Left ventricle myocardium inferior (tissue), 1 donor: ENCODE results near the gene IFNA17. TPM values are rescaled to one million over a fixed set of nuclear protein-coding genes. Genes with fewer than 3 reads are reported as not detected.
"Not testable (repeated sequence)": the region's sequence is repeated elsewhere in the genome, so short reads cannot be mapped to it uniquely, and the experiment has no call there.

ENCODE experiments used
- DNase-seq: peaks from one replicate; pipeline ENCODE4 v3.0.0-alpha.2; 2020
- H3K27ac ChIP-seq: fragments of 200-600 bp; replicated peaks from 2 replicates; pipeline ENCODE4 v1.8.0; 2021
- H3K27me3 ChIP-seq: fragments of 200-600 bp; 2 replicates; pipeline ENCODE4 v1.8.0; 2021; ENCODE audit warnings: low read depth
- H3K36me3 ChIP-seq: fragments of 200-600 bp; 2 replicates; pipeline ENCODE4 v1.8.0; 2021
- H3K4me1 ChIP-seq: fragments of 200-600 bp; 2 replicates; pipeline ENCODE4 v1.8.0; 2021
- H3K4me3 ChIP-seq: fragments of 200-600 bp; 2 replicates; pipeline ENCODE4 v1.8.0; 2021; ENCODE audit warnings: mild to moderate bottlenecking, moderate library complexity
- H3K9me3 ChIP-seq: fragments of 200-600 bp; replicated peaks from 2 replicates; pipeline ENCODE4 v1.8.0; 2021
- intact Hi-C: fragments of 100-400 bp; cut with micrococcal nuclease; formaldehyde crosslinking; loops from one replicate; pipeline ENCODE4 v1.11.0; 2022
- total RNA-seq: library from RNA; stranded (reverse); fragmentation: NEBNext Ultra II Directional; extraction: Animal tissue kit (Norgen Biotek cat#: 25700); gene quantifications from one replicate; pipeline ENCODE4 v1.2.1, GENCODE V29; 2021
- TF ChIP-seq, protein P1 (sequence below): fragments of 200-600 bp; IDR thresholded peaks from 2 replicates; pipeline ENCODE4 v1.8.0; 2021; ENCODE audit warnings: antibody characterized with exemption, mild to moderate bottlenecking, borderline replicate concordance
- donor health status: DM: no; HTN: yes; CAD: no; lungs with severe emphysema.

Gene IFNA17
- total RNA-seq, 1 donor from 2014 or later: not detected

DNA sequence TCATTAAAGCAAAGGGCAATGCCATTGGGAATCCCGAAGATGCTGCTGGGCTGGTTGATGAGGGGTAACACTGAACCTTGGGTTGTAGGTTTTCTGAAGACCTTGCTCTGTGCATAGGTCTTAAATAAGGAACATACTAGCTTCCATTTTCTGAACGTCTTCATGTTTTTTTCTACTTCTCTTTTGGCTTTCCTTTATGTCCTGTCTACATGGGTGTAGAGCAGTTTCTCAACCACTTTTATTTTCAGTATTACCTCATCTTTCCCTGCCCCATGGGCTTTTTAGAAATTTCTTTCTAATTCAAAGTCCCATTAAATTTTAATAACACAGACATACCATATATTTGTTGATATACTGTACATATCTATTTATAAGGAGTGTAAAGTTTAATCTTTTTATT is 11.9 kb upstream of the IFNA17 start, which contains the start of gene IFNA14:
Gene IFNA14, minus strand, starts transcription at position 95 of the 400 bp plus-strand sequence. Its CDS starts 70 bp downstream, at position 25.
- intact Hi-C loops: no loop called here
- H3K4me1 ChIP-seq: no peaks in the 10 kb centered on the region
- no peak within 1 kb of the TSS for H3K27ac ChIP-seq
- DNase-seq: no peak
- TF ChIP-seq, protein P1, sequence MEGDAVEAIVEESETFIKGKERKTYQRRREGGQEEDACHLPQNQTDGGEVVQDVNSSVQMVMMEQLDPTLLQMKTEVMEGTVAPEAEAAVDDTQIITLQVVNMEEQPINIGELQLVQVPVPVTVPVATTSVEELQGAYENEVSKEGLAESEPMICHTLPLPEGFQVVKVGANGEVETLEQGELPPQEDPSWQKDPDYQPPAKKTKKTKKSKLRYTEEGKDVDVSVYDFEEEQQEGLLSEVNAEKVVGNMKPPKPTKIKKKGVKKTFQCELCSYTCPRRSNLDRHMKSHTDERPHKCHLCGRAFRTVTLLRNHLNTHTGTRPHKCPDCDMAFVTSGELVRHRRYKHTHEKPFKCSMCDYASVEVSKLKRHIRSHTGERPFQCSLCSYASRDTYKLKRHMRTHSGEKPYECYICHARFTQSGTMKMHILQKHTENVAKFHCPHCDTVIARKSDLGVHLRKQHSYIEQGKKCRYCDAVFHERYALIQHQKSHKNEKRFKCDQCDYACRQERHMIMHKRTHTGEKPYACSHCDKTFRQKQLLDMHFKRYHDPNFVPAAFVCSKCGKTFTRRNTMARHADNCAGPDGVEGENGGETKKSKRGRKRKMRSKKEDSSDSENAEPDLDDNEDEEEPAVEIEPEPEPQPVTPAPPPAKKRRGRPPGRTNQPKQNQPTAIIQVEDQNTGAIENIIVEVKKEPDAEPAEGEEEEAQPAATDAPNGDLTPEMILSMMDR: no peak
- H3K9me3 ChIP-seq: no peaks in the 10 kb centered on the region
- no peaks in the 10 kb centered on the region for H3K36me3 ChIP-seq
- peaks cover 34% of the 10 kb centered on the region for H3K27me3 ChIP-seq
- no peak within 1 kb of the TSS for H3K4me3 ChIP-seq

- intact Hi-C loops, H3K4me3 ChIP-seq, H3K4me1 ChIP-seq, H3K27ac ChIP-seq, DNase-seq, H3K9me3 ChIP-seq, H3K36me3 ChIP-seq: not testable (repeated sequence)
- peaks cover 17% of the 10 kb centered on the region for H3K27me3 ChIP-seq
Measured at GRCh38 chr9:21236360-21236714, 8.3 kb upstream of the IFNA17 start.

DNA sequence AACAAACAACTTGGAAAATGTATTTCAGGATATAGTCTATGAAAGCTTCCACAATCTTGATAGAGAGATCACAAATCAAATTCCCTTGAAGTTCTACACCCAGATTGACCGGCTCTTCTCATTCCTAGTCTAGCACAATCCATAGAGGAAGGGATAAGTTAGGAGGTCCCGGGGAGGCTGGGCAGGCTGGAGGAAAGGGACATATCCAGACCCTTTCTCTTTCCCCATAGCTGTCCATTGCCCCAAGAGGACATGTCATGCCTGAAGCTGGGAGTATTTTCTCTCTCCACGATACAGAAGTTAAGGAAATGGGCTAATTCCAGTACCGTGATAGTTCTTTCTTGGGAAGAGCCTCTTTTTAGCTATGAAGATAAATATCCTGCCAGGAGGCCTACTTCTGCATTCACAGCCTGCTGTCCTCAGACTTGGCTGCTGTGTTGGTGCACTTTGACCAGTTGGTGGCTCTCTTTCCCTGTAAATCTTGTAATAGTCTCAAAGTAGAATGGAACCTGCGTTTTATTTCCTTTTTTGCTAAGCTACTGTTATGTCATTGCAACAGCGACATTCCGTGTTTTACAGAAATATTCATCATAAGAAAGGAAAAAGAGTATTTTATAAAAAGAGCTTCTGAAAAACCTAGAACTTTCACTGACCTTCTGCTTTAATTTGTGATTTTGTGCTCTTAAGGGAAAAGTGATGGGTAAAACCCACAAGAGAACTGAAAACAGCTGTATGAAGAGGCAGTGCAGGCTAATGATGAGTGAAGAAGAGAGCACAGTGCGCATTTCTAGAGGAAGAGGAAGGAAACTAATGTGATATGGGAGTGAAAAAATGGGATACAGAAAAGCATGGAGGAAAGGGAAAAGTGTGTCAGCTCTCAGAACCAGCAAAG is 7.7 kb upstream of the IFNA17 start:
- H3K4me1 ChIP-seq, H3K9me3 ChIP-seq, DNase-seq, H3K4me3 ChIP-seq, H3K27ac ChIP-seq, H3K36me3 ChIP-seq, intact Hi-C loops: not testable (repeated sequence)
- TF ChIP-seq, protein P1: peak; percentile 55
- H3K27me3 ChIP-seq: peaks cover 12% of the 10 kb centered on the region

- Histone ChIP-seq H3K4me3 (no peak overlapping the region), H3K27ac (no peak overlapping the region), H3K36me3 (no peaks in the 10 kb centered on the region), H3K27me3 (no peaks in the 10 kb centered on the region), H3K9me3 (no peaks in the 10 kb centered on the region), H3K4me1 (no peaks in the 10 kb centered on the region)
- no peak for DNase-seq
- intact Hi-C loops: no loop called here
- TF ChIP-seq, protein P1: no peak
Measured at GRCh38 chr9:21234153-21234687, 6.2 kb upstream of the IFNA17 start.

DNA sequence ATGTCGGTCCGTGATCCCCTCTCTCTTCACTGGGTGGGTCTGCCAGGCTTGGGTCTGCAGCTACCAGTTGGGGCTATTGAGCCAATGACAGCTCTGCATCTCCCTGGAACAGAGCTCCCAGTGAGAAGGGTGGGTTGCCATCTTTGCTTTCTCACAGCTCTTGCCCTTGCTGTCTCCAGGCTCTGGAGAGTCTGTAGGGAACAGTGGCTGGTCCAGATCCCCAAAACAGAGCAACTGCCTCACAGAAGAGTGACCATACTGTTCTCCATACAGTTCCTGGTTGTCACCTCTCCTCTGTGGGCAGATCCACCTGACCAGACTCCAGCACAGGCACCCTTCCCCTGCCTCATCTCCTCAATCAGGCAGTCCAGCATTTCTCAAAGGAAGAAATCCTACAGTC is 5.2 kb upstream of the IFNA17 start:
- no peak for DNase-seq
- no peak overlapping the region for H3K4me3 ChIP-seq
- no peaks in the 10 kb centered on the region for H3K36me3 ChIP-seq
- no peaks in the 10 kb centered on the region for H3K4me1 ChIP-seq
- no peak overlapping the region for H3K27ac ChIP-seq
- intact Hi-C loops: no loop called here
- H3K9me3 ChIP-seq: no peaks in the 10 kb centered on the region
- no peaks in the 10 kb centered on the region for H3K27me3 ChIP-seq
- TF ChIP-seq, protein P1: no peak

- H3K9me3 ChIP-seq, H3K36me3 ChIP-seq, H3K4me1 ChIP-seq, DNase-seq, intact Hi-C loops, H3K4me3 ChIP-seq, H3K27ac ChIP-seq: not testable (repeated sequence)
- peaks cover 17% of the 10 kb centered on the region for H3K27me3 ChIP-seq
Measured at GRCh38 chr9:21217211-21217610, 10.8 kb downstream of the IFNA17 start, which contains the start of gene IFNA16. IFNA16 (minus strand) TSS chr9:21217311; CDS start chr9:21217305, 6 bp downstream.

DNA sequence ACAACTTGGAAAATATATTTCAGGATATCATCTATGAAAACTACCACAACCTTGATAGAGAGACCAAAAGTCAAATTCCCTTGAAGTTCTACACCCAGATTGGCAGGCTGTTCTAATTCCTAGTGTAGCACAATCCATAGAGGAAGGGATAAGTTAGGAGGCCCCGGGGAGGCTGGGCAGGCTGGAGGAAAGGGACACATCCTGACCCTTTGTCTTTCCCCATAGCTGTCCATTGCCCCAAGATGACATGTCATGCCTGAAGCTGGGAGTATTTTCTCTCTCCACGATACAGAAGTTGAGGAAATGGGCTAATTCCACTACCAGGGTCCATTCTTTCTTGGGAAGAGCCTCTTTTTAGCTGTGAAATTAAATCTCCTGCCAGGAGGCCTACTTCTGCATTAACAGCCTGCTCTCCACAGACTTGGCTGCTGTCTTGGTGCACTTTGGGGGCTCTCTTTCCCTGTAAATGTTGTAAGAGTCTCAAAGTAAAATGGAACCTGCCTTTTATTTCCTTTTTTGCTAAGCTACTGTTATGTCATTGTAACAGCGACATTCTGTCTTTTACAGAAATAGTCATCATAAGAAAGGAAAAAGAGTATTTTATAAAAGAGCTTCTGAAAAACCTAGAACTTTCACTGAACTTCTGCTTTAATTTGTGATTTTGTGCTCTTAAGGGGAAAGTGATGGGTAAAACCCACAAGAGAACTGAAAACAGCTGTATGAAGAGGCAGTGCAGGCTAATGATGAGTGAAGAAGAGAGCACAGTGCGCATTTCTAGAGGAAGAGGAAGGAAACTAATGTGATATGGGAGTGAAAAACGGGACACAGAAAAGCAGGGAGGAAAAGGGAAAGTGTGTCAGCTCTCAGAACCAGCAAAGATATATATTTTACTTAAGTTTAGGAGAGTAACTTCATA is 14.4 kb downstream of the IFNA17 start:
- peaks cover 17% of the 10 kb centered on the region for H3K27me3 ChIP-seq

DNA sequence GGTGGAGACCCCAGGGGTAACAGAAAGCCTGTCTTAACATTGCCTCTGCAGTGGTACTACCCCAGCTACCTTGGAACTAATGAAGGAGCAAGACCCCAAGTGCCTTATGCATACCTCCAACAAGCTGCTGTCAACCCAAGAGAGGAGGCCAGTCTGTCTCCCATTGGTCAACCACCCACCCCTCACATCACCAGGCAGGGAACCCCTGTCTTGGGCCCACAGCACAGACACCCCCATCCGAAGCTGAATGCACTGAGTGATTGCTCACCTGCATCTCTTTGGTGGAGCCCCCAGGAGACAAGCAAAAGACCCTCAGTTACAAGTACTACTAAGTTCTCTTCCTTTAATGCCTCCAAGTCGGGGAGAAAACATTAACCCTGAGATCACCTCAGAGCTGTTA is 15.9 kb downstream of the IFNA17 start:
- H3K9me3 ChIP-seq, DNase-seq, H3K4me3 ChIP-seq, H3K36me3 ChIP-seq, H3K4me1 ChIP-seq, H3K27ac ChIP-seq, intact Hi-C loops: not testable (repeated sequence)
- peaks cover 11% of the 10 kb centered on the region for H3K27me3 ChIP-seq

More for the DNA sequence above, 14.4 kb downstream of the IFNA17 start:
- H3K4me1 ChIP-seq, intact Hi-C loops, H3K36me3 ChIP-seq, H3K4me3 ChIP-seq, H3K27ac ChIP-seq, DNase-seq, H3K9me3 ChIP-seq: not testable (repeated sequence)

GRCh38 chr9:21210782-21211181 is 17.2 kb downstream of the IFNA17 start:
- H3K4me3 ChIP-seq, H3K27me3 ChIP-seq, H3K4me1 ChIP-seq, H3K9me3 ChIP-seq, DNase-seq, H3K27ac ChIP-seq, H3K36me3 ChIP-seq, intact Hi-C loops: not testable (repeated sequence)
